Activated effector memory CD4-positive, alpha-beta T cell treated with anti-CD3 and anti-CD28 coated beads, Interleukin-2, amount 50 U/mL, for 16 hours (primary cell): ENCODE results near the gene DSE.

ENCODE experiments used
- DNase-seq: peaks from one replicate; pipeline ENCODE4 v3.0.0-alpha.2; 2020

The DSE gene

GRCh38 chr6:116388924-116389323 is 18.2 kb downstream of the DSE start:
- no peak for DNase-seq

DNA sequence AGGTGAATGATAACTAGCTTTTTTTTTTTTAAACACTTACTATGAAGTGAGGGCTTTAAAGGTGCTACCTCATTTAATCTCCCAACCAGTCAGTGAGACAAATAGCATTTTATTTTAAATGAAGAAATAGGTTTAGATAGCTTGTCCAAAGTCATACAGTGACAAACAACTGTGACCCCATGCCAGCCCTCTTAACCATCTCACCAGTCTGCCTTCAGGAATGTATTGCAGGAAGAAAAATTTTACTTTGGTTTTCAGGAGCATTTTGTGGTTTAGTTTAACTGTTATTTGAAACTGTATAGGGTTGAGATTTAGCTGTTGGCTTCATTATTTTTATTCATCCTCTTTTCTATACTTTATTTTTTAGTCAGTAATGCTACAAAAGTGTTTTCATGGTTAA is 18.6 kb downstream of the DSE start:
- no peak for DNase-seq

DNA sequence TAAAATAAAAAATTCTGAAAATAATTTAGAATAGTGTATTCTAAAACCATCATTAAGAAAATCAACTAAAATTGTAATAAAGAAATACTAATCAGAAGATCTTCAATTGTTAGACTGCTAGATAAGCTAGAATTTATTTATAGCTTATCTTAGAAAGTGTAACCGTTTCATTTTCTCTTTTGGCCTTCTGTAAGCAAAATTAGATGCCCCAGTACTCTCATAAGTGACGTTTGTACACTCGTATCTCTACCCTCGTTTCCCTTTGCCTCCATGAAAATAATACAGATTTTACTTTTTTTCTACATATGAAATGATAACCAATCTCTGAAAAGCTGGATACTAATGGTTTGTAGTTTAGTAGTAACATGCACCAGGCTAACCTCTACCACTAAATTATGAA is 19.8 kb downstream of the DSE start:
- DNase-seq = no peak

- no peak for DNase-seq
Measured at GRCh38 chr6:116392132-116393013, 21.6 kb downstream of the DSE start.

GRCh38 chr6:116393430-116393829 is 22.7 kb downstream of the DSE start:
- no peak for DNase-seq

- DNase-seq = no peak
Measured at GRCh38 chr6:116395647-116396046, 24.9 kb downstream of the DSE start.

DNA sequence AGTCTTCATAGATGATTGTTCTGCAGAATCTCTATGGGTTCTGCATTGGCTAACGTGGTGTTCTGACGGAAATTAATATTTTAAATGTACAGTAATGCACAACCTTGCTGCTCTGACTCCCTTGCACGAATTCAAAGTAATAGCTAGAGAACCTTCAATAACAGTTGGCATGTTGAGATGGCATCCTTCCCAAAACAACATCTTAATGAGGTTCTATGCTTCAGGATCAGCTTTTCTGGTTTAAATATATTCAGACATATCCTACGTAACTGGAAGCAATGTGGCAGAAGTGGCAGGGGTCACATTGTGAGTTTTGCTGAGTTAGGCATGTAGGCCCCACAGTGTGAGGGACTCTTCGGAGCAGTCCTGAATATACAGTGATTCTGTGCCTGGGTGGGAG is 25.7 kb downstream of the DSE start:
- no peak for DNase-seq

GRCh38 chr6:116397914-116398313 is 27.2 kb downstream of the DSE start:
- no peak for DNase-seq

DNA sequence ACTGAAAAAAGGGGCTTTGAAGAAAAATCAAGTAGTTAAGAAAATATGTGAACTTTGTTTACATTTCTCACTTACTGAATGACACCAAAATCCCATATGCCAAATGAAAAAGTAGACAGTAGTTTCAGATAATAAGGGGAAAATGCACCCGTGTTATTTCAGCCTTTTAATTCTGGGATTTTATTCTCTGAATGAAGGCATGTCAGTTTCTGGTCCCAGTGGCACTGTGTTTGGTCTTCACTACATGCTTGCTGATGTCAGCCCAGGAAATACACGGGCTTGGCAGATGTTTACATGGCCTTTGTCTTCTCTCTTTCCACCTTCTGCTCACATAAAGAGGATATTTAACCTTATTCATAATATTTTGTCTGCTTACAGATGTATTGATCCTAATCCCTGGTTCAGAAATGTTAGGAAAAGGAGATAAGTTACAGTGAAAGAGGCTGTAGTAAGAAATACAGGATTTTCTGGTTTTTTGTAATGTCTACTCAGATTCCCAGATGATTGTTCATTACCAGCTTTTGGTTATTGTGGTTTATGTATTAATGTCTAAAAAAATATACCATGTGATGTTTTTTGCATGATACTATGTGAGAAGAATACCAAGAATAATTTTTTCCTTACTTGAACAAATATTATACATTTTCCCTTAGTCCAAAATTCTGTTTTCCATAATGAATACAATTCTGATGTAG is 27.7 kb downstream of the DSE start:
- DNase-seq = no peak

- no peak for DNase-seq
Measured at GRCh38 chr6:116399287-116399686, 28.5 kb downstream of the DSE start.

DNA sequence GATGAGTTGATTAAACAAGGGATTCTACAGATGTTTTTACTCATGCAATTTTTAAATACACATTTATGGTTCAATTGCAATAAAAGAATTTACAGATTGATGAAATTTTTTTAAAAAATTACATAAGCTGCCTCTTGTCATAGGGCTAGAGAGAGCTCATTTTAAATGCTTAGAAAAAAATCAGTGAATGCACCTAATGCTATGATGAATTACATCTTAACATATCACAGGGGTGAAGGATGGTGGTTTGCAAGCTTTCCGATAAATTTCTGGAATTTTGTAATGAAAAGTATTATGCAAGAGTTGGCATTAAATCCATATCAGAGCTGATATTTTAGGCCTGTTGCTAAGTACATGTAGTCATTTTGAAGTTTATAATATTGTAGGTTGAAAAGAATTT is 29.6 kb downstream of the DSE start:
- DNase-seq = no peak

- DNase-seq = no peak
Measured at GRCh38 chr6:116402108-116402937, 31.6 kb downstream of the DSE start.

GRCh38 chr6:116403205-116403604 is 32.5 kb downstream of the DSE start:
- no peak for DNase-seq

DNA sequence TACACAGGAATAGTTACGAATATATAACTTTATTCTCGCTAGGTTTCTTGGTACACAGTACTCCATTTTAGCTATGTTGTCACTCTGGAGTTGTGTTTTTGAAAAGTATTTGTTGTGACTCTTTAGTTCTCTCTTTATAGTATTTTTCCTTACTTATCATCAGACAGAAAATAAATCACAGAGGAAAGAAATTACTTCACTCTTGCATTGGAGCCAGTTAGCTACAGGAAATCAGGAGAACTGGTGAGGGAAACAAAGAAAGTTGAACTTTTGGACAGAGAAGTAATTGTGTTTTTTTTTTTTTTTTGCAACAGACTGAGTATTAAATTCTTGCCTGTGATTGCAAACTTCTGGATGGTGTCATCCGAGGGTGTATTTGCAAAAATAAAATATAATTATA is 33.9 kb downstream of the DSE start:
- no peak for DNase-seq

GRCh38 chr6:116405138-116405537 is 34.4 kb downstream of the DSE start:
- no peak for DNase-seq

DNA sequence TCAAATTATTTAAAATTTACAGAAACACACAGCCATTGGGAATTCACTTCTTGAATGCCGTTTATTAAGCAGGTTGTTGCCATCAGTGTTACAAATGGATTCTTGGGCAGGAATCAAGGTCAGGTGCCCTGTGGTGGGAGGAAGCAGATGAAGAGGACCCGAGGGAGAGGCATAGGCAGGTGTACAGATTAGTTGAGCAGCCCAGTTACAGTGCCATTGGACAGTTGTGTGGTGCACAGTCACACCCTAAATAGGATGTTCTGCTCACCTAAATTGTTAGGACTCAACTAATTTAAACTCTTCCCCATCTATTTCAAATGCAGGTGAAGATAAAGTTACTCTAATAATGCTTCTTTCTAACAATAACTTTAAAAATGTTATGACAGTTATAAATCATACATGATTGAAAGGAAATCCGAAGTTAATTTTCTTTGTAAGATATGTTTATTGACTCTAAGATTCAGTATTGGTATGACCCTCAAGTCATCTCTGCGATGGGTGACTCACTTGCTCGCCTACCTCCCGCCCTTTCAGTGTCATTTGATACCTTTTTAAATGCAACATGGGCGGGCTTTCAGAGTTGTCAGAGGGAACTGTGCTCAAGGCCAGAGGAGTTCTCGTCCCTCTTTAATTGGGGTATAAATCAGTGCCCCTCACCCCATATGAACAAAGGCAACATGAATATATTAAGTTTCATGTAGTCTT is 35.1 kb downstream of the DSE start:
- DNase-seq = no peak

GRCh38 chr6:116406678-116407345 is 36.1 kb downstream of the DSE start:
- DNase-seq = no peak

DNA sequence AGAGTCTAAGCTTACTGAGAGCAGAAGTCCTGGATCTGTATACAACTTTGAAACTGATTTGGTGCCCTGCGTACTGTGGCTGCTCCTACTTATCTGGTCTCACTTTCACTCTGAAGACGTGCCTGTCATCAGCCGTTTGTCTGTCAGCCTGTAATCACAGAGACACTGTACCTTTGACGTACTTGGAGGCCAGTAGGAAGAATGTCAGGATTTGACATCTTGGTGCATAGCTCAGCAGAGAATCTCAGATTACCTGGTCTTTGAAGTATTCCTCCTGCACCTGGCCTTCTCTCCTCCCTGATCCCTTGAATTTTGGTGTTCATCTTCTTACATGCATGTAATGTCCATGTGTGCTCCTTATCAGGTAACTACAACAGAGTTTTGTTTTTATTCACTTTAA is 37.7 kb downstream of the DSE start:
- no peak for DNase-seq

GRCh38 chr6:116409756-116410155 is 39.0 kb downstream of the DSE start:
- DNase-seq = no peak

DNA sequence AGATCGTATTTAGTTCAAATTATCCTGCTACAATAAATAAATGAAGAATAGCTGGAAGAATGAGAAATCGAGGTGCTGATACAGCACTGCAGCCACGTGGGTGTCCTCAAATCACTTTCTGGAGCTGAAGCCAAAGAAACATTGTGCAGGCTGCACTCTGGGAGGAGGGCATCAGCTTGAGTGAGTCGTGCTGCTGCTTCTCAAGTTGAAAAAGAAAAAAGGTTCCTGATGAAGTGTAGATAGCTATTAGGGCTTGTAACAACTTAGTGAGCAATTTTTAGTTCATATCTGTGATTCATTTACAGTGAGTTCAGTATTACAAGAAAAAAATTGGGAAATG is 40.5 kb downstream of the DSE start:
- no peak for DNase-seq

DNA sequence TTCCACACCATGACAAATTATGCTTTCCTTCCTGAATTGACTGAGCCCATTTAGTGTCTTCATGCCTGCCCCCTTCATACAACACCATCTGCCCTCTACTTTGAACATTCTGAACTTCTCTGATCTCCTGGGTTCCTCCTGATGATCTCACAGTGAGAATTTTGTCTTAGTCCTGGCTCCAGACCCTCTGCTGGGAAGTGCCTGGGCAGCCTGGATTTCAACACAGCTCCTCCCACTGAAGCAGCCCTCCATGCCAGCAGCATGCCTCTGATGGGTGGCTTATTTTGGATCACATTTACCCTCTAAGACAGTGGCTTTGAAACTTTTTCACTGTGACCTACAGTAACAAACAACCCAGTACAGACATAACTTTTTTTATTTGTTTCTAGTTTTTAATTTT is 41.5 kb downstream of the DSE start:
- DNase-seq = no peak

DNA sequence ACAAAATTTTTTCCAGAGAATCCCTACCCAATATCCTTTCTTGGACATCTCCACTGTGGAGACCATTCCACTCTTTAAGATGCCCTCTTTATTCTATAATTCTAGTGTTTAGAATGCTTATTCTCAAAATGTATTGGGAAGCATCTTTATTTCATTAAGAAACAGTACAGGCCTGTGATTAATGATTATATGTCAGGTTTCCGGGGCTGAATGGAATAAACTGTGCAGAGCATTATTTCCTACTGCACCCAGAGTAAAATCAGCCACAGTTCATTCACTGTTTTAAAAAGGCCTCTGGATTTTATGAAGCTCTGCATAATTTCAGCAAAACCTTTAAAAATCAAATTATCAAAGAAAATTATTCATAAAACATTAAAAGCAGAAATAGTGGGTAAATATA is 42.6 kb downstream of the DSE start:
- DNase-seq = no peak

GRCh38 chr6:116417661-116418060 is 46.9 kb downstream of the DSE start:
- DNase-seq = no peak
